OCI-LY7 (cell line): ENCODE data around the gene ZNF775.

Experiments used
- EZH2phosphoT487 ChIP-seq: fragments of 200-600 bp; sonication (generic); IDR thresholded peaks from 2 replicates; pipeline ENCODE4 v1.6.1; 2018; ENCODE audit warnings: low read depth, borderline replicate concordance, mild to moderate bottlenecking, mixed run types, antibody characterized with exemption, low read length, moderate library complexity, mixed read lengths
- TF ChIP-seq, protein P1 (sequence below): fragments of 200-600 bp; sonication (generic); conservative IDR thresholded peaks from 2 replicates; pipeline ENCODE4 v1.5.1; 2014; ENCODE audit warnings: mild to moderate bottlenecking, antibody characterized with exemption, low read length, moderate library complexity, mixed read lengths

DNA sequence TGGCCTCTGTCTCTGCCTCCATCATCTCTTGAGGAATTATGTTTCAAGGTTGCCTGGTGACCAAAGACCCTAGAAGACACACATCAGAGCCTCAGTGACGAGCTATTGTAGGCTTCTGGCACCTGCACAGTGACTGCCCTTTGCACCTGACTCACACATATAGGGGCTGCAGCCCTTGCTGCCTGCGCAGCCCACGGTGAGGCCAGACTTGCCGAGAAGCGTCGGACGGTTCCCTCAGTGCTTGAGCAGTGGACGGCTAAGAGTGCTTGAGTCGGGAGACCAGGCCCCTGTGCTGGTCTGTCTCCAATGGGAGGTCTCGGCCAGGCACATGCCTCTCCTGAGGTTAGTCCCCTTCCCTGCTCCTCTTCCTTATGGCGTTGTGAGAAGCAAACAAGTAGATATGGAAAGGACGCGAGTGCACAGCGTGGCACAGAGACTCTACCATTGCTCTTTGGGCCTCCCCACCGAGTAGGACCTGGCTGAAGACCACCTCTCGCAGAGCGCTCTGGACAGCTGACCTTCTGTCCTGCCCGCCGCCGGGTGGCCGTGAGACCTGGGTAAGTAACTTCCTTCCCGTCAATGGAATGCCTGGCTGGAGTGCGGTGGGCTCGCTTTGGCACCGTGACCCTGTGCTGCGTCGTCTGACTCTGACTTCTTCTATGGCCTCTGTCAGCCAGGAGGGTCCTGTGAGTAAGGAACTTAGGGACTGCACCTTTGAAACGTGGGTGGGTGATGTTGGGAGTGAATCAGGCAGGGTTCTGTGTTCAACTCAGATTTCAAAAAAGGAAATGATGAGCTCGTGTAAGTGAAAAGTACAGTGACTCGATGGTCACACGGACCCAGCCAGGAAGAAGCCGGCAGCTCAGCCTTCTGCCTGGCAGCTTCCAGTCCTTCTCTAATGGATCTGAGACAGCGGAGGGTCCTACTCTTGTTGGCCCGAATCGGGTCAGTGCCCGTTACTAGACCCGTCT lies 33.7 kb downstream of the ZNF775 start:
- TF ChIP-seq, protein P1, sequence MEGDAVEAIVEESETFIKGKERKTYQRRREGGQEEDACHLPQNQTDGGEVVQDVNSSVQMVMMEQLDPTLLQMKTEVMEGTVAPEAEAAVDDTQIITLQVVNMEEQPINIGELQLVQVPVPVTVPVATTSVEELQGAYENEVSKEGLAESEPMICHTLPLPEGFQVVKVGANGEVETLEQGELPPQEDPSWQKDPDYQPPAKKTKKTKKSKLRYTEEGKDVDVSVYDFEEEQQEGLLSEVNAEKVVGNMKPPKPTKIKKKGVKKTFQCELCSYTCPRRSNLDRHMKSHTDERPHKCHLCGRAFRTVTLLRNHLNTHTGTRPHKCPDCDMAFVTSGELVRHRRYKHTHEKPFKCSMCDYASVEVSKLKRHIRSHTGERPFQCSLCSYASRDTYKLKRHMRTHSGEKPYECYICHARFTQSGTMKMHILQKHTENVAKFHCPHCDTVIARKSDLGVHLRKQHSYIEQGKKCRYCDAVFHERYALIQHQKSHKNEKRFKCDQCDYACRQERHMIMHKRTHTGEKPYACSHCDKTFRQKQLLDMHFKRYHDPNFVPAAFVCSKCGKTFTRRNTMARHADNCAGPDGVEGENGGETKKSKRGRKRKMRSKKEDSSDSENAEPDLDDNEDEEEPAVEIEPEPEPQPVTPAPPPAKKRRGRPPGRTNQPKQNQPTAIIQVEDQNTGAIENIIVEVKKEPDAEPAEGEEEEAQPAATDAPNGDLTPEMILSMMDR: no peak
- TF ChIP-seq EZH2phosphoT487: no peak
